BE2C (cell line): Measurements from ENCODE around the gene EPN3.

ENCODE experiments used
- DNase-seq: peaks from one replicate; pipeline ENCODE4 v3.0.0-alpha.2; 2020
- H3K27me3 ChIP-seq: fragments of 250-450 bp; sonication (Bioruptor Pico); 2 replicates; pipeline ENCODE4 v1.5.1; 2020; ENCODE audit warnings: mild to moderate bottlenecking
- H3K36me3 ChIP-seq: fragments of 250-450 bp; sonication (Bioruptor Pico); 2 replicates; pipeline ENCODE4 v1.5.1; 2020; ENCODE audit warnings: mild to moderate bottlenecking
- H3K4me1 ChIP-seq: fragments of 250-450 bp; sonication (Bioruptor Pico); 2 replicates; pipeline ENCODE4 v1.5.1; 2020
- H3K4me3 ChIP-seq: 2 replicates; pipeline ENCODE4 v1.5.1; 2011; ENCODE audit warnings: low read depth, low read length
- H3K9me3 ChIP-seq: fragments of 250-450 bp; sonication (Bioruptor Pico); 2 replicates; pipeline ENCODE4 v1.5.1; 2020
- CTCF ChIP-seq: IDR thresholded peaks from 2 replicates; pipeline ENCODE4 v1.5.1; 2012; ENCODE audit warnings: mild to moderate bottlenecking, low read depth, low read length

Gene EPN3

DNA sequence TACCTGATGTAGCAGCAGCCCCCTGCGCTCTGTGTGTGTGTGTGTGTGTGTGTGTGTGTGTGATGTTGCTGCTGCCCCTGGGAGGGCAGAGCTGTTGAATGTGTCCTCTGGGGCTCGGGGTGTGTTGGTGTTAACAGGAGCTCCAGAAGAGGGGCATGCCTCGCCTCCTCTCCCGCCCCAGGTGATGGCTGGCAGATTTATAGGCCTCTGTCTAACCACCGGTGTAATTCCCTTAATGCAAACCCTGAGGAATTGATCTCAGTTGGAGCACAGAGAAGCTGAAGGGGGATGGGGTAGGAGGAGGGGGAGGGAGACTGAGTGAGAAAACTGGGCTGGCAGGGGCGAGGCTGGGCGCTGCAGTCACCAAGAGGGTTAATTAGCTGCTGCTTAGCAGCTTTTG is 38.0 kb downstream of the EPN3 start:
- no peak for TF ChIP-seq CTCF
- no peaks in the 10 kb centered on the region; the same call in 1 of the 2 replicates for H3K9me3 ChIP-seq
- peaks cover 7% of the 10 kb centered on the region for H3K4me1 ChIP-seq
- DNase-seq: no peak
- no peak overlapping the region for H3K4me3 ChIP-seq
- H3K27me3 ChIP-seq: no peaks in the 10 kb centered on the region
- no peaks in the 10 kb centered on the region for H3K36me3 ChIP-seq

DNA sequence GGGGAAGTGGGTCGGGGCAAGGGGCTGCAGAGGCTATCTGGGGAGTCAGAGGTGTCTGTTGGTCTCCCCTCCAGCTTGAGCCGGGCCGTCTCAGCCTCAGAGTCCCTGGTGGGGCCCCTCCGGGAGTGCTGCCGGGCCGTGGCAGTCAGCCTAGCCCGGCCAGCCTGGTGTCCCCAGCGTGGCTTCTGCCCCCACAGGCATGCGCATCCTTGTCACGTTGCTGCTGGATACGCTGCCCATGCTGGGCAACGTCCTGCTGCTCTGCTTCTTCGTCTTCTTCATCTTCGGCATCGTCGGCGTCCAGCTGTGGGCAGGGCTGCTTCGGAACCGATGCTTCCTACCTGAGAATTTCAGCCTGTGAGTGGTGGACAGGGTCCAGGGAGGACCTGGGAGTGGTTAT is 39.1 kb downstream of the EPN3 start:
- no peak for TF ChIP-seq CTCF
- Histone ChIP-seq H3K9me3 (no peaks in the 10 kb centered on the region), H3K4me1 (no peaks in the 10 kb centered on the region; the same call in 1 of the 2 replicates), H3K27me3 (no peaks in the 10 kb centered on the region), H3K36me3 (no peaks in the 10 kb centered on the region), H3K4me3 (no peak overlapping the region)
- no peak for DNase-seq

DNA sequence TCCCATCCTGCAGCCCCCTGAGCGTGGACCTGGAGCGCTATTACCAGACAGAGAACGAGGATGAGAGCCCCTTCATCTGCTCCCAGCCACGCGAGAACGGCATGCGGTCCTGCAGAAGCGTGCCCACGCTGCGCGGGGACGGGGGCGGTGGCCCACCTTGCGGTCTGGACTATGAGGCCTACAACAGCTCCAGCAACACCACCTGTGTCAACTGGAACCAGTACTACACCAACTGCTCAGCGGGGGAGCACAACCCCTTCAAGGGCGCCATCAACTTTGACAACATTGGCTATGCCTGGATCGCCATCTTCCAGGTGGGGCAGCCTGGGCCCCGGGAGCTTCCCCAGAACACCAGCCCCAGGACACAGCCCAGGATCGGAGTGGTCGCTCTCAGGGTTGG is 40.0 kb downstream of the EPN3 start:
- Histone ChIP-seq H3K27me3 (no peaks in the 10 kb centered on the region), H3K4me3 (no peak overlapping the region), H3K9me3 (no peaks in the 10 kb centered on the region), H3K4me1 (no peaks in the 10 kb centered on the region; the same call in 1 of the 2 replicates), H3K36me3 (no peaks in the 10 kb centered on the region)
- DNase-seq: no peak
- TF ChIP-seq CTCF: no peak

GRCh38 chr17:50573866-50574611 is 41.5 kb downstream of the EPN3 start:
- DNase-seq: no peak
- TF ChIP-seq CTCF: no peak
- H3K27me3 ChIP-seq: no peaks in the 10 kb centered on the region
- H3K4me3 ChIP-seq: no peak overlapping the region
- H3K9me3 ChIP-seq: no peaks in the 10 kb centered on the region
- no peaks in the 10 kb centered on the region; the same call in 1 of the 2 replicates for H3K4me1 ChIP-seq
- H3K36me3 ChIP-seq: no peaks in the 10 kb centered on the region

GRCh38 chr17:50575581-50576210 is 43.2 kb downstream of the EPN3 start:
- no peaks in the 10 kb centered on the region for H3K36me3 ChIP-seq
- no peak for DNase-seq
- no peaks in the 10 kb centered on the region for H3K27me3 ChIP-seq

More at GRCh38 chr17:50575581-50576210, 43.2 kb downstream of the EPN3 start:
- H3K9me3 ChIP-seq: no peaks in the 10 kb centered on the region
- H3K4me3 ChIP-seq: no peak overlapping the region
- TF ChIP-seq CTCF: 0 out of 2 replicates have a peak, but pooled peaks have one; percentile 4
- no peaks in the 10 kb centered on the region for H3K4me1 ChIP-seq
